Endothelial cell (in vitro differentiated cells): ENCODE results near the gene FARP1. TPM values are rescaled to one million over a fixed set of nuclear protein-coding genes. Genes with fewer than 3 reads are reported as not detected.
A peak's percentile ranks its signal among the peaks of the same experiment; 100 is the strongest.

Source experiments
- DNase-seq: peaks from one replicate; pipeline ENCODE4 v3.0.0; 2021; ENCODE audit warnings: low spot score
- H3K27ac Mint-ChIP-seq: one replicate; pipeline ENCODE4 v1.8.0; 2021; ENCODE audit warnings: mixed read lengths, inconsistent platforms; ENCODE audit not compliant: unreplicated experiment
- H3K27me3 Mint-ChIP-seq: one replicate; pipeline ENCODE4 v1.8.0; 2021; ENCODE audit warnings: mild to moderate bottlenecking, moderate library complexity, mixed read lengths, inconsistent platforms; ENCODE audit not compliant: unreplicated experiment
- H3K36me3 Mint-ChIP-seq: one replicate; pipeline ENCODE4 v1.8.0; 2021; ENCODE audit warnings: mild to moderate bottlenecking, low read depth, mixed read lengths, inconsistent platforms; ENCODE audit not compliant: unreplicated experiment
- H3K4me1 Mint-ChIP-seq: one replicate; pipeline ENCODE4 v1.8.0; 2021; ENCODE audit warnings: mild to moderate bottlenecking, mixed read lengths, inconsistent platforms; ENCODE audit not compliant: unreplicated experiment
- H3K4me3 Mint-ChIP-seq: one replicate; pipeline ENCODE4 v1.8.0; 2021; ENCODE audit warnings: mild to moderate bottlenecking, mixed read lengths, inconsistent platforms; ENCODE audit not compliant: unreplicated experiment
- H3K9me3 Mint-ChIP-seq: one replicate; pipeline ENCODE4 v1.8.0; 2021; ENCODE audit warnings: mixed read lengths, inconsistent platforms; ENCODE audit not compliant: unreplicated experiment
- CTCF ChIP-seq: fragments of 200-600 bp; sonication (generic); IDR thresholded peaks from one replicate; pipeline ENCODE4 v1.5.0; 2021; ENCODE audit warnings: antibody characterized with exemption; ENCODE audit not compliant: unreplicated experiment
- total RNA-seq: library from RNA; stranded (reverse); fragmentation: NEBNext Ultra II Directional; extraction: Animal tissue kit (Norgen Biotek cat#: 25700); gene quantifications from one replicate; pipeline ENCODE4 v1.2.1, GENCODE V29; 2021; ENCODE audit not compliant: unreplicated experiment

FARP1 gene
- total RNA-seq, 1 donor from 2014 or later = 167 TPM

- Mint-ChIP-seq H3K4me3 (no peak overlapping the region), H3K4me1 (peaks cover 74% of the 10 kb centered on the region), H3K36me3 (peaks cover 16% of the 10 kb centered on the region), H3K27ac (no peak overlapping the region), H3K27me3 (no peaks in the 10 kb centered on the region), H3K9me3 (no peaks in the 10 kb centered on the region)
- no peak for TF ChIP-seq CTCF
- no peak for DNase-seq
Measured at GRCh38 chr13:98324105-98324504, 181.2 kb downstream of the FARP1 start.

- no peak overlapping the region for H3K4me3 Mint-ChIP-seq
- no peak overlapping the region for H3K27ac Mint-ChIP-seq
- DNase-seq = no peak
- H3K9me3 Mint-ChIP-seq = no peaks in the 10 kb centered on the region
- no peaks in the 10 kb centered on the region for H3K27me3 Mint-ChIP-seq
- H3K36me3 Mint-ChIP-seq = peaks cover 8% of the 10 kb centered on the region
- no peak for TF ChIP-seq CTCF
- H3K4me1 Mint-ChIP-seq = peaks cover 68% of the 10 kb centered on the region
Measured at GRCh38 chr13:98325724-98326123, 182.8 kb downstream of the FARP1 start.

- Mint-ChIP-seq H3K27me3 (no peaks in the 10 kb centered on the region), H3K27ac (no peak overlapping the region), H3K36me3 (peaks cover 5% of the 10 kb centered on the region), H3K4me3 (no peak overlapping the region), H3K4me1 (peaks cover 64% of the 10 kb centered on the region), H3K9me3 (no peaks in the 10 kb centered on the region)
- TF ChIP-seq CTCF = no peak
- DNase-seq = no peak
Measured at GRCh38 chr13:98326291-98326690, 183.4 kb downstream of the FARP1 start.

- peak; percentile 19 for DNase-seq
- peak overlapping the region; percentile 62 for H3K27ac Mint-ChIP-seq
- peaks cover 51% of the 10 kb centered on the region for H3K4me1 Mint-ChIP-seq
- no peak for TF ChIP-seq CTCF
- H3K9me3 Mint-ChIP-seq = no peaks in the 10 kb centered on the region
- peaks cover 2% of the 10 kb centered on the region for H3K27me3 Mint-ChIP-seq
- H3K36me3 Mint-ChIP-seq = peaks cover 4% of the 10 kb centered on the region
- no peak overlapping the region for H3K4me3 Mint-ChIP-seq
Measured at GRCh38 chr13:98327371-98328270, 184.7 kb downstream of the FARP1 start.

- DNase-seq = no peak
- no peak for TF ChIP-seq CTCF
- Mint-ChIP-seq H3K9me3 (no peaks in the 10 kb centered on the region), H3K4me3 (no peak overlapping the region), H3K27ac (peak overlapping the region; percentile 51), H3K4me1 (peaks cover 49% of the 10 kb centered on the region), H3K27me3 (peaks cover 2% of the 10 kb centered on the region), H3K36me3 (peaks cover 8% of the 10 kb centered on the region)
Measured at GRCh38 chr13:98328511-98328910, 185.6 kb downstream of the FARP1 start.
